ENCODE measurements around the gene IQCH. TPM values are rescaled to one million over a fixed set of nuclear protein-coding genes. Genes with fewer than 3 reads are reported as not detected.

IQCH gene
- total RNA-seq, 1 experiment from 2014 or later = 1.9 TPM

DNA sequence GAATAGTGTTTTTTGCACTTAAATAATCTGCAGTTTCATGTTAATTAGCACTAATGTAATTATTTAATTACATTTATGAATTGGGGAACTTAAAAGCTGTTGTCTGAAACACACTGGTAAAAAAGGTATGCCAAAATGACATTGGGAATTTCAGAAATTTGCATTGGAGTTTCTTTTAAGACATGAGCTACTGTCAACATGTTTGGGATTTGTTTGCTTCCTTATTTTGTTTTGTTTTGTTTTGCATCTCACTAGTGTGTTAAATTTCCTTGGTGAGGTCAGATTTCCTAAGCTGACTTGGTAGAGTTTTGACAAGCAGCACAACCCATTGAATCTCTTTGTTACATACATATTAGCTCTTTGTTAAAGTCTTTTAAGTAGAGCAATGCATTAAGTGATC lies 119.4 kb downstream of the IQCH start:
- no peaks in the 10 kb centered on the region for H3K36me3 Mint-ChIP-seq
- no peaks in the 10 kb centered on the region; the same call in 1 of the 2 replicates for H3K27me3 Mint-ChIP-seq (ENCODE audit: low read depth)
- CTCF ChIA-PET = interaction anchor here (1.4 kb wide), 1 partner anchor 59 kb away, joined by 4 read pairs; no protein-coding TSS in a partner anchor
- no peak overlapping the region for H3K27ac Mint-ChIP-seq
- no peak for TF ChIP-seq NFYB (CRISPR knock-in tag; conservative IDR thresholded peaks at IDR 0.05; ENCODE audit: low read depth)
- TF ChIP-seq NR1H2 (CRISPR knock-in tag; IDR thresholded peaks at IDR 0.05) = no peak
- TF ChIP-seq, protein P1, sequence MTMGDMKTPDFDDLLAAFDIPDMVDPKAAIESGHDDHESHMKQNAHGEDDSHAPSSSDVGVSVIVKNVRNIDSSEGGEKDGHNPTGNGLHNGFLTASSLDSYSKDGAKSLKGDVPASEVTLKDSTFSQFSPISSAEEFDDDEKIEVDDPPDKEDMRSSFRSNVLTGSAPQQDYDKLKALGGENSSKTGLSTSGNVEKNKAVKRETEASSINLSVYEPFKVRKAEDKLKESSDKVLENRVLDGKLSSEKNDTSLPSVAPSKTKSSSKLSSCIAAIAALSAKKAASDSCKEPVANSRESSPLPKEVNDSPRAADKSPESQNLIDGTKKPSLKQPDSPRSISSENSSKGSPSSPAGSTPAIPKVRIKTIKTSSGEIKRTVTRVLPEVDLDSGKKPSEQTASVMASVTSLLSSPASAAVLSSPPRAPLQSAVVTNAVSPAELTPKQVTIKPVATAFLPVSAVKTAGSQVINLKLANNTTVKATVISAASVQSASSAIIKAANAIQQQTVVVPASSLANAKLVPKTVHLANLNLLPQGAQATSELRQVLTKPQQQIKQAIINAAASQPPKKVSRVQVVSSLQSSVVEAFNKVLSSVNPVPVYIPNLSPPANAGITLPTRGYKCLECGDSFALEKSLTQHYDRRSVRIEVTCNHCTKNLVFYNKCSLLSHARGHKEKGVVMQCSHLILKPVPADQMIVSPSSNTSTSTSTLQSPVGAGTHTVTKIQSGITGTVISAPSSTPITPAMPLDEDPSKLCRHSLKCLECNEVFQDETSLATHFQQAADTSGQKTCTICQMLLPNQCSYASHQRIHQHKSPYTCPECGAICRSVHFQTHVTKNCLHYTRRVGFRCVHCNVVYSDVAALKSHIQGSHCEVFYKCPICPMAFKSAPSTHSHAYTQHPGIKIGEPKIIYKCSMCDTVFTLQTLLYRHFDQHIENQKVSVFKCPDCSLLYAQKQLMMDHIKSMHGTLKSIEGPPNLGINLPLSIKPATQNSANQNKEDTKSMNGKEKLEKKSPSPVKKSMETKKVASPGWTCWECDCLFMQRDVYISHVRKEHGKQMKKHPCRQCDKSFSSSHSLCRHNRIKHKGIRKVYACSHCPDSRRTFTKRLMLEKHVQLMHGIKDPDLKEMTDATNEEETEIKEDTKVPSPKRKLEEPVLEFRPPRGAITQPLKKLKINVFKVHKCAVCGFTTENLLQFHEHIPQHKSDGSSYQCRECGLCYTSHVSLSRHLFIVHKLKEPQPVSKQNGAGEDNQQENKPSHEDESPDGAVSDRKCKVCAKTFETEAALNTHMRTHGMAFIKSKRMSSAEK (CRISPR knock-in tag; IDR thresholded peaks at IDR 0.05; ENCODE audit: borderline replicate concordance) = no peak
- TF ChIP-seq, protein P2, sequence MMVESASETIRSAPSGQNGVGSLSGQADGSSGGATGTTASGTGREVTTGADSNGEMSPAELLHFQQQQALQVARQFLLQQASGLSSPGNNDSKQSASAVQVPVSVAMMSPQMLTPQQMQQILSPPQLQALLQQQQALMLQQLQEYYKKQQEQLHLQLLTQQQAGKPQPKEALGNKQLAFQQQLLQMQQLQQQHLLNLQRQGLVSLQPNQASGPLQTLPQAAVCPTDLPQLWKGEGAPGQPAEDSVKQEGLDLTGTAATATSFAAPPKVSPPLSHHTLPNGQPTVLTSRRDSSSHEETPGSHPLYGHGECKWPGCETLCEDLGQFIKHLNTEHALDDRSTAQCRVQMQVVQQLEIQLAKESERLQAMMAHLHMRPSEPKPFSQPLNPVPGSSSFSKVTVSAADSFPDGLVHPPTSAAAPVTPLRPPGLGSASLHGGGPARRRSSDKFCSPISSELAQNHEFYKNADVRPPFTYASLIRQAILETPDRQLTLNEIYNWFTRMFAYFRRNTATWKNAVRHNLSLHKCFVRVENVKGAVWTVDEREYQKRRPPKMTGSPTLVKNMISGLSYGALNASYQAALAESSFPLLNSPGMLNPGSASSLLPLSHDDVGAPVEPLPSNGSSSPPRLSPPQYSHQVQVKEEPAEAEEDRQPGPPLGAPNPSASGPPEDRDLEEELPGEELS (CRISPR knock-in tag; IDR thresholded peaks at IDR 0.05) = no peak
- TF ChIP-seq, protein P3, sequence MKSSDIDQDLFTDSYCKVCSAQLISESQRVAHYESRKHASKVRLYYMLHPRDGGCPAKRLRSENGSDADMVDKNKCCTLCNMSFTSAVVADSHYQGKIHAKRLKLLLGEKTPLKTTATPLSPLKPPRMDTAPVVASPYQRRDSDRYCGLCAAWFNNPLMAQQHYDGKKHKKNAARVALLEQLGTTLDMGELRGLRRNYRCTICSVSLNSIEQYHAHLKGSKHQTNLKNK (CRISPR knock-in tag; IDR thresholded peaks at IDR 0.05) = no peak
- TF ChIP-seq, protein P4, sequence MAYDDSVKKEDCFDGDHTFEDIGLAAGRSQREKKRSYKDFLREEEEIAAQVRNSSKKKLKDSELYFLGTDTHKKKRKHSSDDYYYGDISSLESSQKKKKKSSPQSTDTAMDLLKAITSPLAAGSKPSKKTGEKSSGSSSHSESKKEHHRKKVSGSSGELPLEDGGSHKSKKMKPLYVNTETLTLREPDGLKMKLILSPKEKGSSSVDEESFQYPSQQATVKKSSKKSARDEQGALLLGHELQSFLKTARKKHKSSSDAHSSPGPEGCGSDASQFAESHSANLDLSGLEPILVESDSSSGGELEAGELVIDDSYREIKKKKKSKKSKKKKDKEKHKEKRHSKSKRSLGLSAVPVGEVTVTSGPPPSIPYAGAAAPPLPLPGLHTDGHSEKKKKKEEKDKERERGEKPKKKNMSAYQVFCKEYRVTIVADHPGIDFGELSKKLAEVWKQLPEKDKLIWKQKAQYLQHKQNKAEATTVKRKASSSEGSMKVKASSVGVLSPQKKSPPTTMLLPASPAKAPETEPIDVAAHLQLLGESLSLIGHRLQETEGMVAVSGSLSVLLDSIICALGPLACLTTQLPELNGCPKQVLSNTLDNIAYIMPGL (CRISPR knock-in tag; IDR thresholded peaks at IDR 0.05) = no peak
- TF ChIP-seq, protein P5, sequence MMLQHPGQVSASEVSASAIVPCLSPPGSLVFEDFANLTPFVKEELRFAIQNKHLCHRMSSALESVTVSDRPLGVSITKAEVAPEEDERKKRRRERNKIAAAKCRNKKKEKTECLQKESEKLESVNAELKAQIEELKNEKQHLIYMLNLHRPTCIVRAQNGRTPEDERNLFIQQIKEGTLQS (CRISPR knock-in tag; conservative IDR thresholded peaks at IDR 0.05) = no peak
- TF ChIP-seq, protein P6, sequence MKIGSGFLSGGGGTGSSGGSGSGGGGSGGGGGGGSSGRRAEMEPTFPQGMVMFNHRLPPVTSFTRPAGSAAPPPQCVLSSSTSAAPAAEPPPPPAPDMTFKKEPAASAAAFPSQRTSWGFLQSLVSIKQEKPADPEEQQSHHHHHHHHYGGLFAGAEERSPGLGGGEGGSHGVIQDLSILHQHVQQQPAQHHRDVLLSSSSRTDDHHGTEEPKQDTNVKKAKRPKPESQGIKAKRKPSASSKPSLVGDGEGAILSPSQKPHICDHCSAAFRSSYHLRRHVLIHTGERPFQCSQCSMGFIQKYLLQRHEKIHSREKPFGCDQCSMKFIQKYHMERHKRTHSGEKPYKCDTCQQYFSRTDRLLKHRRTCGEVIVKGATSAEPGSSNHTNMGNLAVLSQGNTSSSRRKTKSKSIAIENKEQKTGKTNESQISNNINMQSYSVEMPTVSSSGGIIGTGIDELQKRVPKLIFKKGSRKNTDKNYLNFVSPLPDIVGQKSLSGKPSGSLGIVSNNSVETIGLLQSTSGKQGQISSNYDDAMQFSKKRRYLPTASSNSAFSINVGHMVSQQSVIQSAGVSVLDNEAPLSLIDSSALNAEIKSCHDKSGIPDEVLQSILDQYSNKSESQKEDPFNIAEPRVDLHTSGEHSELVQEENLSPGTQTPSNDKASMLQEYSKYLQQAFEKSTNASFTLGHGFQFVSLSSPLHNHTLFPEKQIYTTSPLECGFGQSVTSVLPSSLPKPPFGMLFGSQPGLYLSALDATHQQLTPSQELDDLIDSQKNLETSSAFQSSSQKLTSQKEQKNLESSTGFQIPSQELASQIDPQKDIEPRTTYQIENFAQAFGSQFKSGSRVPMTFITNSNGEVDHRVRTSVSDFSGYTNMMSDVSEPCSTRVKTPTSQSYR (CRISPR knock-in tag; IDR thresholded peaks at IDR 0.05) = no peak
- no peak for TF ChIP-seq KAT7 (CRISPR knock-in tag; IDR thresholded peaks at IDR 0.05; ENCODE audit: borderline replicate concordance)
- ATAC-seq = no peak
- no peak for DNase-seq (ENCODE audit: low spot score)
- POLR2A ChIA-PET = no interaction called here
- no peak overlapping the region for H3K4me3 Mint-ChIP-seq
- H3K4me1 Mint-ChIP-seq = peaks cover 11% of the 10 kb centered on the region
- H3K9me3 Mint-ChIP-seq = no peaks in the 10 kb centered on the region

DNA sequence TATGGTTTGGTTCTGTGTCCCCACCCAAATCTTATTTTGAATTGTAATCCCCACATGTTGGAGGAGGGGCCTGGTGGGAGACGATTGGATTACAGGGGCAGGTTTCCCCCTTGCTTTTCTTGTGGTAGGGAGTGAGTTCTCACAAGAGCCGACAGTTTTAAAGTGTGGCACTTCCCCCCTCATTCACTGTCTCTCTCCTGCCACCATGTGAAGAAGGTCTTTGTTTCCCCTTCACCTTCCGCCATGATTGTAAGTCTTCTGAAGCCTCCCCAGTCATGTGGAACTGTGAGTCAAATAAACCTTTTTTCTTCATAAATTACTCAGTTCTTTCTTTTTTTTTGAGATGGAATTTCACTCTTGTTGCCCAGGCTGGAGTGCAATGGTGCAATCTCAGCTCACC lies 124.9 kb downstream of the IQCH start:
- no peak overlapping the region for H3K4me3 Mint-ChIP-seq
- CTCF ChIA-PET = no interaction called here
- no peaks in the 10 kb centered on the region for H3K4me1 Mint-ChIP-seq
- DNase-seq (ENCODE audit: low spot score) = no peak
- no peak for TF ChIP-seq RORB (CRISPR knock-in tag; IDR thresholded peaks at IDR 0.05)
- TF ChIP-seq ZNF121 (CRISPR knock-in tag; IDR thresholded peaks at IDR 0.05) = no peak
- TF ChIP-seq, protein P7, sequence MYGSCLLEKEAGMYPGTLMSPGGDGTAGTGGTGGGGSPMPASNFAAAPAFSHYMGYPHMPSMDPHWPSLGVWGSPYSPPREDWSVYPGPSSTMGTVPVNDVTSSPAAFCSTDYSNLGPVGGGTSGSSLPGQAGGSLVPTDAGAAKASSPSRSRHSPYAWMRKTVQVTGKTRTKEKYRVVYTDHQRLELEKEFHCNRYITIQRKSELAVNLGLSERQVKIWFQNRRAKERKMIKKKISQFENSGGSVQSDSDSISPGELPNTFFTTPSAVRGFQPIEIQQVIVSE (CRISPR knock-in tag; IDR thresholded peaks at IDR 0.05; ENCODE audit: borderline replicate concordance) = no peak
- TF ChIP-seq, protein P8, sequence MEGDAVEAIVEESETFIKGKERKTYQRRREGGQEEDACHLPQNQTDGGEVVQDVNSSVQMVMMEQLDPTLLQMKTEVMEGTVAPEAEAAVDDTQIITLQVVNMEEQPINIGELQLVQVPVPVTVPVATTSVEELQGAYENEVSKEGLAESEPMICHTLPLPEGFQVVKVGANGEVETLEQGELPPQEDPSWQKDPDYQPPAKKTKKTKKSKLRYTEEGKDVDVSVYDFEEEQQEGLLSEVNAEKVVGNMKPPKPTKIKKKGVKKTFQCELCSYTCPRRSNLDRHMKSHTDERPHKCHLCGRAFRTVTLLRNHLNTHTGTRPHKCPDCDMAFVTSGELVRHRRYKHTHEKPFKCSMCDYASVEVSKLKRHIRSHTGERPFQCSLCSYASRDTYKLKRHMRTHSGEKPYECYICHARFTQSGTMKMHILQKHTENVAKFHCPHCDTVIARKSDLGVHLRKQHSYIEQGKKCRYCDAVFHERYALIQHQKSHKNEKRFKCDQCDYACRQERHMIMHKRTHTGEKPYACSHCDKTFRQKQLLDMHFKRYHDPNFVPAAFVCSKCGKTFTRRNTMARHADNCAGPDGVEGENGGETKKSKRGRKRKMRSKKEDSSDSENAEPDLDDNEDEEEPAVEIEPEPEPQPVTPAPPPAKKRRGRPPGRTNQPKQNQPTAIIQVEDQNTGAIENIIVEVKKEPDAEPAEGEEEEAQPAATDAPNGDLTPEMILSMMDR (IDR thresholded peaks at IDR 0.05) = no peak
- no peak for TF ChIP-seq TP53 (CRISPR knock-in tag; IDR thresholded peaks at IDR 0.05)
- no peak for TF ChIP-seq ETV6 (CRISPR knock-in tag; IDR thresholded peaks at IDR 0.05)
- TF ChIP-seq, protein P9, sequence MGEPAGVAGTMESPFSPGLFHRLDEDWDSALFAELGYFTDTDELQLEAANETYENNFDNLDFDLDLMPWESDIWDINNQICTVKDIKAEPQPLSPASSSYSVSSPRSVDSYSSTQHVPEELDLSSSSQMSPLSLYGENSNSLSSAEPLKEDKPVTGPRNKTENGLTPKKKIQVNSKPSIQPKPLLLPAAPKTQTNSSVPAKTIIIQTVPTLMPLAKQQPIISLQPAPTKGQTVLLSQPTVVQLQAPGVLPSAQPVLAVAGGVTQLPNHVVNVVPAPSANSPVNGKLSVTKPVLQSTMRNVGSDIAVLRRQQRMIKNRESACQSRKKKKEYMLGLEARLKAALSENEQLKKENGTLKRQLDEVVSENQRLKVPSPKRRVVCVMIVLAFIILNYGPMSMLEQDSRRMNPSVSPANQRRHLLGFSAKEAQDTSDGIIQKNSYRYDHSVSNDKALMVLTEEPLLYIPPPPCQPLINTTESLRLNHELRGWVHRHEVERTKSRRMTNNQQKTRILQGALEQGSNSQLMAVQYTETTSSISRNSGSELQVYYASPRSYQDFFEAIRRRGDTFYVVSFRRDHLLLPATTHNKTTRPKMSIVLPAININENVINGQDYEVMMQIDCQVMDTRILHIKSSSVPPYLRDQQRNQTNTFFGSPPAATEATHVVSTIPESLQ (CRISPR knock-in tag; IDR thresholded peaks at IDR 0.05) = no peak
- H3K27me3 Mint-ChIP-seq (ENCODE audit: low read depth) = no peaks in the 10 kb centered on the region; the same call in 1 of the 2 replicates
- no peaks in the 10 kb centered on the region for H3K36me3 Mint-ChIP-seq
- no peak for ATAC-seq
- H3K27ac Mint-ChIP-seq = no peak overlapping the region
- POLR2A ChIA-PET = no interaction called here
- no peaks in the 10 kb centered on the region for H3K9me3 Mint-ChIP-seq
